Smooth muscle cell of the pulmonary artery (primary cell): ENCODE data around the gene CYP26A1. TPM values are rescaled to one million over a fixed set of nuclear protein-coding genes. Genes with fewer than 3 reads are reported as not detected.

Experiments
- total RNA-seq: library from RNA; depleted of rRNA; stranded (reverse); fragments of >200 nt; gene quantifications from 2 replicates; pipeline ENCODE4 v1.2.3, GENCODE V29; 2014

CYP26A1 gene, protein sequence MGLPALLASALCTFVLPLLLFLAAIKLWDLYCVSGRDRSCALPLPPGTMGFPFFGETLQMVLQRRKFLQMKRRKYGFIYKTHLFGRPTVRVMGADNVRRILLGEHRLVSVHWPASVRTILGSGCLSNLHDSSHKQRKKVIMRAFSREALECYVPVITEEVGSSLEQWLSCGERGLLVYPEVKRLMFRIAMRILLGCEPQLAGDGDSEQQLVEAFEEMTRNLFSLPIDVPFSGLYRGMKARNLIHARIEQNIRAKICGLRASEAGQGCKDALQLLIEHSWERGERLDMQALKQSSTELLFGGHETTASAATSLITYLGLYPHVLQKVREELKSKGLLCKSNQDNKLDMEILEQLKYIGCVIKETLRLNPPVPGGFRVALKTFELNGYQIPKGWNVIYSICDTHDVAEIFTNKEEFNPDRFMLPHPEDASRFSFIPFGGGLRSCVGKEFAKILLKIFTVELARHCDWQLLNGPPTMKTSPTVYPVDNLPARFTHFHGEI
- not detected in 2 replicates for total RNA-seq

DNA sequence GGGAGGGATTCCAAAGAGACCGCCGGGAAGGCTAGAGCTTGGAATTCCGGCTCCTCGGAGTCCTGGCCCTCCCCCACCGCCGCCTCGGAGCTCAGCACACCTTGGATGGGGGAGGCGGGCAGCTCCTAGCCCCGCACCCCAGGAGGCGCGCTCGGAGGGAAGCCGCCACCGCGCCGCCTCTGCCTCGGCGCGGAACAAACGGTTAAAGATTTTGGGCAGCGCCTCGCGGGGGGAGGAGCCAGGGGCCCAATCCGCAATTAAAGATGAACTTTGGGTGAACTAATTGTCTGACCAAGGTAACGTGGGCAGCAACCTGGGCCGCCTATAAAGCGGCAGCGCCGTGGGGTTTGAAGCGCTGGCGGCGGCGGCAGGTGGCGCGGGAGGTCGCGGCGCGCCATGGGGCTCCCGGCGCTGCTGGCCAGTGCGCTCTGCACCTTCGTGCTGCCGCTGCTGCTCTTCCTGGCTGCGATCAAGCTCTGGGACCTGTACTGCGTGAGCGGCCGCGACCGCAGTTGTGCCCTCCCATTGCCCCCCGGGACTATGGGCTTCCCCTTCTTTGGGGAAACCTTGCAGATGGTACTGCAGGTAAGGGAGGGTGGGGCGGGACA is at the start of gene CYP26A1:
Gene CYP26A1 (plus strand): TSS at position 355 of the 608 bp plus-strand sequence. CDS start 42 bp downstream, at position 397.

DNA sequence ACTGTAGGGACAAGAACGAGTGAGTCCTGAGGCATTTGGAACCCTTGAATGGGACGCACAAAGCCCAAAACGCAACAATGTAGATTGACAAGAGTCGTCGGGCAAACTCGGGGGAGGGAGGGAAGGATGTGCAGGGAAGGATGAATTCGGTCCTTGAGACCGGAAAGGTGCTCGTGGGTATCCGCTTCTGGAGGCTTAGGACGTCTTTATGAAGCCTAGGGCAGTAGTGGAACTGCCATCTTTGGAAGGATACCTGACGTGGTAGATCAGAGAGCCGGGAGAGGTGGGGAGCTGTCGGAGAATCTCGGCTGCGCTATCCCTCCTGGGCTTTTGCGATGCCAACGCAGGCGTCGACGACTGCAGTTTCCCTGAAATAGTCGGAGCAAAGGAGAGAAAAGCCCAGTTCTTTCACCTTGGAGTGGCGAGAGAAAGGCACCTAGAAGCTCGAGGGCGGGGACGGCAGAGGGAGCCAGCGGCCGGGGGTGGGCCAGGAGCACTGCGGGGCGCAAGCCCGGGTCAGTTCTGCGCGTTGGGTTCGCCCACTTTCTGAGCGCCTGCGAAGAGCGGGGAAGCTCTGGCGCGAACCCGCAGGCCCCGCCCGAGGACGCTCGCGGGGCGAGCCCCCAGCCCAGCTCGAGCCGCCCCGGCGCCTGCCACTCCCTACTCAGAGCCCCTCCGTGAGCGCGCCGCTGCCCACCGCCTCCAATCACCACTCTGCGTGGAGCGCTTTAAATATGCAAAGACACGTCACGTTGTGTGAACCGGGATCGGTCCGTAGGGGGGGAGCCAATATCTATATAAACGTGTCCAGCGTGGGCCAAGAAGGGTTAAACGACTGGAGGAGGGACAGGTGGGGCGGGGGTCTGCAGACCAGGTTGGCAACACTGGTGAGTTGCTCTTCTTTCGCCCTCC is 13.5 kb upstream of the CYP26A1 start, which contains the start of gene CYP26C1:
Gene CYP26C1 (plus strand): TSS at position 824 of the 912 bp plus-strand sequence. CDS start 466 bp downstream, outside the sequence.

Other genes with a start within 250 kb of the CYP26A1 start
- gene EXOC6, start 225.4 kb upstream of the CYP26A1 start, total RNA-seq, result 7.9 and 76.9 TPM in 2 replicates
- 0.07 and 0.10 TPM in 2 replicates for gene CYP26C1, start 13.1 kb upstream of the CYP26A1 start, total RNA-seq